GM19239 (cell line): ENCODE data around the gene PYCARD.
A peak's percentile ranks its signal among the peaks of the same experiment; 100 is the strongest.
"Not testable (repeated sequence)": the region's sequence is repeated elsewhere in the genome, so short reads cannot be mapped to it uniquely, and the experiment has no call there.

ENCODE experiments used
- DNase-seq: peaks from one replicate; pipeline ENCODE4 v3.0.0; 2011; ENCODE audit warnings: low spot score; ENCODE audit not compliant: insufficient read length
- FAIRE-seq: peaks from 2 replicates; lab custom pipeline; 2011; peaks lifted over from hg19 to GRCh38; lab: Jason Lieb, UNC

The PYCARD gene

DNA sequence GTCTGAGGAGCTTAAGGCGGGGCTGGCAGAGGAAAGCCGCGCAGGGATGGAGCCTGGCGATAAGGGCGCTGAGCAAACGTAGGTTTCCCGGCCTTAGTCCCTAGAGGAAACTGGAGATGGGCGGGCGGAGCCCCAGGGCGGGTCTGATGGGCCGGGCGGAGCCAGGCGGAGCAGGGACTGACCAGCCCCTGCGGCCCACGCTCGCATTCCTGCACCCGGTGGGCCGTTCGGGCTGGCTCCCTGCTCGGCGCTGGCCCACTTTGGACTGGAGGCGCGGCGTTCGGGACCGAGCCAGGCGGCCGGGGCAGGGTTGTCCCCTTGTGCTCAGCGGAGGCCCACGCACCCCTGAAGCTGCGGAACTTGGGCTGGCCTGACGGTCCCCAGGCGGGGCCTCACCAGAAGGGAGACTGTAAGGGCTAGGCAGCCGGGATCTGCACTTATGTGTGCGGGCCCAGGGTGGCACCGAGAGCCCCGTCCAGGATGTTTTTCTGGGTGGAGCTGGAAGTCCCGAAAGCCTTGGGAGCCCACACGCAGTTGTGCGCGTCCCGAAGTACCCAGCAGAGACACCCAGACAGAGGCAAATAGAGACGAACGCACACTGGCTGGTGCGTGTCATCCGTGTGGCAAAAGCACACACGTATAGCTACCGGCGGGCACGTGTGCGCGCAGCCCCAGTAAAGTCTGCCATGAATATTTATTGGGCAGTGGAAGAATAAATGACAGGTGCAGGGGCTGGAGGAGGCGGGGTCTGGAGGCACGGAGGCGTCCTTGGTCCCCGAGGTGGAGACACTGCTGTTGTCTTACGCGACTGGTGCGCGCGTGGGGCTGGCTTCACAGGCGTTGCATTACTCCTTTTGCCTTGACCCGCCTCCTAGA is 13.0 kb upstream of the PYCARD start:
- no peak for FAIRE-seq
- no peak for DNase-seq

DNA sequence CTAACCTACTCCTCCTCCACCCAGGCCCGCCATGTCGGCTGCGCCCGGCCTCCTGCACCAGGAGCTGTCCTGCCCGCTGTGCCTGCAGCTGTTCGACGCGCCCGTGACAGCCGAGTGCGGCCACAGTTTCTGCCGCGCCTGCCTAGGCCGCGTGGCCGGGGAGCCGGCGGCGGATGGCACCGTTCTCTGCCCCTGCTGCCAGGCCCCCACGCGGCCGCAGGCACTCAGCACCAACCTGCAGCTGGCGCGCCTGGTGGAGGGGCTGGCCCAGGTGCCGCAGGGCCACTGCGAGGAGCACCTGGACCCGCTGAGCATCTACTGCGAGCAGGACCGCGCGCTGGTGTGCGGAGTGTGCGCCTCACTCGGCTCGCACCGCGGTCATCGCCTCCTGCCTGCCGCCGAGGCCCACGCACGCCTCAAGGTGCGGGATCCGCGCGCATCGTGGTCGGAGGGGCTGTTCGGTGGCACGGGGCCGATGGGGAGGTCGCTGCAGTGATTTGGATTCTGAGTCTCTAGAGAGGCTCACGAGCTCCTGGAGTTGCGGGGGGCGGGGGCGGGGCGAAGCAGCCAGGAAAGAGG is 12.2 kb upstream of the PYCARD start:
- FAIRE-seq, result no peak

DNA sequence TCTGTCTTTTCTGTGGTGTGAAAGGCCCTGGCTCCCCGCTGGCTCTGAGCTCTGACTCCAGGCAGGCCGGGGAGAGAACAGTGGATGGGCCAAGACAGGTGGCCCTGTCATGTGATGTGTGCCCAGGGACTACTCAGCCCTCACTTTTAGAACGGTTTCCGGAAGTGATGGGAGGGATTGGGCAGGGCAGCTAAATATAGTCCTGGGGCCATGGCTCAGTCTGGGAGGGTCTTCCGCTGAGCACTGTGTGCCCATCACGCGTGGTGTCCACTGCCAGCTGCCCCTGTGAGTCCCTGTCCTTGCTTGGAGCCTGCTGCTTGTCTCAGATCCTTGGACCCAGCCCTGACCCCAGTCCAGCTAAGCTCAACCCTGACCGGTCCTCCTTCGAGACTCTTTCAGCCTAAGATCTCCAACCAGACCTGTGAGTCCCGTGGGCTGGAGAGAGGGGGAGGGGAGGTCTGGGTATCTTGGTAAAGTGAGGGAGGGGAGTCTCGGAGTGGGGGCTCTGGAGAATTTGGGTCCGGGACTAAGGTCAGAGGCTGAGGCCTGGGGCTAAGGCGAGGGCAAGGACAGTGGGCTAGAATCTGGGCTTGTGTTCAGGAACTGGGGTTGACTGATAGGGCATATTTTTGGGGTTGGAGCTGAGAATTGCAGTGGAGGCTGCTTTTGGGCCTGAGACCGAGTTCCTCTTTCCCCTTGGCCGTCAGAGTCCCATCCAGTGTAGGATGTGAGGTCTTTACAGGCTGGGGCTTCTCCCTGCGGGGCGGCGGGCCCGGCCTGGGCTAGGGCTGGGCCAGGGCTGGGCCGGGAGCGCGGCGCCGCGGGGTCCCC is 11.5 kb upstream of the PYCARD start, which contains the start of gene TRIM72:
TRIM72 (plus strand) TSS at position 243 of the 831 bp plus-strand sequence. CDS start 620 bp downstream, outside the sequence.
- DNase-seq (no peak), FAIRE-seq (no peak)

More for the DNA sequence above, 12.2 kb upstream of the PYCARD start:
- no peak for DNase-seq

DNA sequence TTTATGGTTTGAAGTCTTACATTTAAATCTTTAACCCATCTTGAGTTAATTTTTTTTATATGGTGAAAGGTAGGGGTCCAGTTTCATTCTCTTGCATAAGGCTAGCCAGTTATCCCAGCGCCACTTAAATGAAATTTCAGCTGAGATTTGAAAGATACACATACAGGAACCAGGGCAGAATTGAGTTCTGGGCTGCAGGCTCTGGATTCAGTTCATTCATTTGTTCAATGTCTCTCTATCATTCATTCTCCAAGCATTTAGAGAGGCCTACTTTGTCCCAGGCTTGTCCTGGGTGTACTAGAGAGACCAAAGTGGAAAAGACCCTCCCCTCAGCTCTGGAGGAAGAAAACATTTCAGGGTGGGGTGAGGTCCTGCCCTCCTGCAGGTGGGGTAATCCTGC is 10.8 kb upstream of the PYCARD start:
- no peak for DNase-seq
- FAIRE-seq, result no peak

DNA sequence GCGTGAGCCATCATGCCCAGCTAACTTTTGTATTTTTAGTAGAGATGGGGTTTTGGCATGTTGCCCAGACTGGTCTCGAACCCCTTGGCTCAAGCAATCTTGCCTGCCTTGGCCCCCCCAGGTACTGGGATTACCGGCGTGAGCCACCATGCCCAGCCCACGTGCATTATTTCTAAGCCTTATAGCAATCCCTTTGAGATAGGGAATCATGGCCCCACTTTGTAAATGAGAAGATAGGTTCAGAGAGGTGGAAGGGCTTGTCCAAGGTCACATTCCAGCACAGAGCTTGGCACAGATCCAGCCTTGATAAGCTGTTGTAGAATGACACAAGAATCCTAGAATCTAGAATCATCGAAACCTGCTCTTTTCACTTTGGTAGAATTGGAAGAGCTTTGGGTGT is 4.2 kb upstream of the PYCARD start:
- no peak for FAIRE-seq
- DNase-seq, result no peak

DNA sequence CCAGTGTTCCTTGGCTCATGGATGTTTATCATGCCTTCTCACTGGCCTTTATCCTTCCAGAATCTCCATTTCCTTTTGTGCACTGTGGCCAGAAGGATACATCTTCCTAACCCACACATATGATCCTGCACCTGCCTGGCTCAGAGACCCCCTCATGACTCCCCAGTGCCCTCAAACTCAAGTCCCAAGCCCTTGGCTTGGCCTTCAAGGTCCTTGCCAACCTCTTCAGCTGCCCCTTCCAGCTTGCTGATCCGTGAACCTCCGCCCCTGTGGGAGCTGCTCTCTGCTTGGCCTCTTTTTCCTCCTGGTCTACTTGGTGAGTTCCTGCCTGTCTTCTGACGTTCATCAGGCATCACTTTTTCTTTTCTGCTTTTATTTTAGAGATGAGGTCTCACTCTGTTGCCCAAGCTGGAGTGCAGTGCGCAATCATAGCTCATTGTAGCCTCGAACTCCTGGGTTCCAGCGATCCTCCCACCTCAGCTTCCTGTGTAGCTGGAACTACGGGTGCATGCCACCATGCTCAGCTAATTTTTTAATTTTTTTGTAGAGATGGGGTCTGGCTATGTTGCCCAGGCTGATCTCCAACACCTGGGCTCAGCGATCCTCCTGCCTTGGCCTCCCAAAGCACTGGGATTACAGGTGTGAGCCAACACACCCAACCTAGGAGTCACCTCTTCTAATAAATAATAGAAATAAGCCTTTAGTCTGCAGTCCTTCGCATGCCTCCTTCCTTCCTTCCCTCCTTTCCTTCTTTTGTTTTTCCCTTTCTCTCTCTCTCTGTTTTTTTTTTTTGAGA is 2.5 kb upstream of the PYCARD start:
- FAIRE-seq (no peak), DNase-seq (no peak)

DNA sequence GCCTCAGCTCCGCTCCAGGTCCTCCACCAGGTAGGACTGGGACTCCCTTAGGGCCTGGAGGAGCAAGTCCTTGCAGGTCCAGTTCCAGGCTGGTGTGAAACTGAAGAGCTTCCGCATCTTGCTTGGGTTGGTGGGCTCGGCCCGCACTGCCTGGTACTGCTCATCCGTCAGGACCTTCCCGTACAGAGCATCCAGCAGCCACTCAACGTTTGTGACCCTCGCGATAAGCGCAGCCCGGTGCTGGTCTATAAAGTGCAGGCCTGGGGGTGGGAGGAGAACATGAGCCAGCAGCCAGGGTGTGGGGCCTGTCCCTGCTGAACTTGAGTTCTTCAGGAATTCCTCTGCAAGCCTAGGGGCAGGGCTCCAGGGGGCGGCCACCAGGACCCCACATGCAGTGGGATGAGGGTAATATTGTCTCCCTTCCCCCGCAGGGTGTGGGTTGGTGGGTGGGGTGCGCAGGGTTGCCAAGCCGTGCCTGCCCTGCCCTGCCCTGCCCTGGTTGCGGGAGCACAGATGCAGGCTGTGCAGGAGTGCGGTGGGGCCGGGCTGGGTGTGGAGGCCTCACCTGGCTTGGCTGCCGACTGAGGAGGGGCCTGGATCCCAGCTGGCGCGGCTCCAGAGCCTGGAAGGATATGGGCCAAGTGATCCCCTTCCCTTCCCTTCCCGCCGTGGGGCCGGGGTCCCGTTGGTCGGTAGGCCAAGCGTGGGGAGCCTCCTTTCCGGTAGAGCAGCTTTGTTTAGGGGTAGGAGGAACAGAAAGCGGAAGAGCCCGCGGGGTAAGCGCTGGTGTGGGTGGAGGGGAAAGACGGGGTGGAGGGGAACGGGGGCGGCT is 762 bp downstream of the PYCARD start:
- peak; percentile 72 for FAIRE-seq
- no peak for DNase-seq

DNA sequence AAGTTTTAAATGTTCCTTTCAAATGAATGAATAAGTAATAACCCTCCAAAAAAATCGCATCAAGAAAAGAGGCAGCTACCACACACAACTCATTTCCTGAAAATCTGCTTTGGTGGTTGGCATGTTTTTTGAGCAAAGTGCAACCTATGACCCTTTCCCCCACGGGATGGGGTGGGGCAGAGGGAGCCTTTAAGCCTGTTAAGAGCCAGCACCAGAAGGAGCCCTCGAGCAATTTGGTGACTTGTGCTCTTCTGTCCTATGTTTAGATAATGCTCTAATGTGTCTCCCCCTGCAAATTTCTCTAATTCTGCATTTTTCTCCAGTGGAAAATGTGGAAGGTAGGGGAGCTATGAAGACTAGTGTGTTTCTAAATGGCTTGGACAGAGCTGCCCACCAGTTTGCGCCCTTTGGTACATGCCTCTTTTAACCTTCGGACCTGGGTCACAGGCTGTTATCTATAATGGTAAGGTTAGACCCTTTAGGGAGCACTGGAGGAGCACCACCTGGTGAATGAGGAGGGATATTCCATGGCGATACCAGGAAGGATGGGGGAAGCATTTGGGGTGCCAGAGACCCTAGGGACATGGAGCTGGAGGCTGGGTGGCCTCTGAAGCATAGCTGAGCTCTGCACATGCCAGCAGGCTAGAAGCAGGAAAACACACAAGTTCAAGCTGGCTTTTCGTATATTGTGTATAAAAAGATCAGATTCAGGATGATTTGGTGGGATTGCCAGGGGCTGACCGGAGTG is 1.6 kb downstream of the PYCARD start:
- FAIRE-seq (no peak), DNase-seq (no peak)

DNA sequence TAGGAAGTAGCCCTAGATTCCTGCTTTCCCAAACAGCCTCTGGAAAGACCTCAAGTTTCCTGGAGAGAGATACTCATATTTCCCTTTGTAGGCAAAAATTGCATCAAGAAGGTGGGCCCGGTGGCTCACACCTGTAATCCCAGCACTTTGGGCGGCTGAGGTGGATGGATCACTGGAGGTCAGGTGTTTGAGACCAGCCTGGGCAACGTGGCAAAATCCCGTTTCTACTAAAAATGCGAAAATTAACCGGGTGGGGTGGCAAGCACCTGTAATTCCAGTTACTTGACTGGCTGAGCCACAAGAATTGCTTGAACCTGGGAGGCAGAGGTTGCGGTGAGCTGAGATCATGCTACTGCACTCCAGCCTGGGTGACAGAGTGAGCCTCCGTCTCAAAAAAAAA is 2.4 kb downstream of the PYCARD start:
- not testable (repeated sequence) for DNase-seq, FAIRE-seq

DNA sequence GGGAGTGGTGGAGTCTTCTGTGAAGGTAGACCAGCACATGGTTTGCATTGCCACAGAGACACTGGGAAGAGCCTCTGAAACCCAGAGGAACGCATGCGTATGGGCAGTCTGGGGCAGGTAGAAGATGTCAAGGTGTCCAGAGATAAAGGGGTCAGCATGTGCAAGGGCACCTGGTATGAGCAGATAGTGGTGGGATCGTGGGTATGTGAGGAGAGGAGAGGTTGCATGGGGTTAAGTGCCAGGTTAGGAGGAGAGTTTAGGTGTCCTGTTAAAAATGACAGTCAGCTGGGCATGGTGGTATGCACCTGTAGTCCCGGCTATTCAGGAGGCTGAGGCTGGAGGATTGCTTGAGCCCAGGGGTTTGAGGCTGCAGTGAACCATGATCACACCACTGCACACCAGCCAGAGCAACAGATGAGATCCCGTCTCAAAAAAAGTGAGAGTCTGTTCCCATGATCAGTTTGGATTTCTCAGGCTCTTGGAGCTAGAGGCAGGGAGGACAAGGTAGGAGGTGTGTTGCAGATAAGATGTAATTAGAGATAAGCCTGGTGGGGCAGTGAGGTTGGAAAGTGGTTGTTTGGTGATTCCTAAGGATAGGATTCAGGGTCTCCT is 3.0 kb downstream of the PYCARD start:
- no peak for FAIRE-seq

DNA sequence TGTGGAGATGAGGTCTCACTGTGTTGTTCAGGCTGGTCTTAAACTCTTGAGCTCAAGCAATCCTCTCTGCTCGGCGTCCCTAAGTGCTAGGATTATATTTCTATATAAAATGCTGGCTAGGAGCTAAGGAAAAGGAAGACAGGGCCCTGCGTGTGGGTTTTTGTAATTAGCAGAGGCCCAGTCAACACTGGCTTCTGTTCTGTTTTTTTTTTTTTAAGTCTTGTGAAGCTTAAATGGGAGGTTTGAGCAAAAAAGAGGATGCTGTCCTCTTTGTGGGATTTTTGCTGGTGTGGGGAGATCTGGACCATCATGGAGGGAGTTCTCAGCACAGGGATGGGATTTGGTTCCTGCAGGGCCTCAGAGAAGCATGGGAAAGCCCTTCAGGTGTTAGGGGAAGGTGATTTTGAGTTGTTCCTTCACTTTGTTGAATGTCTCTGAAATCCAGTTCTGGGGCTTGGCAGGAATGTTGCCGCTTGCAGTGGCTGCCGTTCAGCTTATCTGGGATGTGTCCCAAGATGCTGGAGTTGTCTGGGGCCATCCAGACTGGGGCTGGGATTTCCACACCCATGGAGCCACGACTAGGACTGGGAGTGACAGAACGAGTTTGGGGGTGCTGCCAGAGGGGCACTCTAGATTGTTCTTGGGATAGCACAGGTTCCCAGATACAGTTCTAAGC is 4.2 kb downstream of the PYCARD start:
- DNase-seq, result no peak
- FAIRE-seq, result no peak

More for the DNA sequence above, 3.0 kb downstream of the PYCARD start:
- DNase-seq, result no peak

DNA sequence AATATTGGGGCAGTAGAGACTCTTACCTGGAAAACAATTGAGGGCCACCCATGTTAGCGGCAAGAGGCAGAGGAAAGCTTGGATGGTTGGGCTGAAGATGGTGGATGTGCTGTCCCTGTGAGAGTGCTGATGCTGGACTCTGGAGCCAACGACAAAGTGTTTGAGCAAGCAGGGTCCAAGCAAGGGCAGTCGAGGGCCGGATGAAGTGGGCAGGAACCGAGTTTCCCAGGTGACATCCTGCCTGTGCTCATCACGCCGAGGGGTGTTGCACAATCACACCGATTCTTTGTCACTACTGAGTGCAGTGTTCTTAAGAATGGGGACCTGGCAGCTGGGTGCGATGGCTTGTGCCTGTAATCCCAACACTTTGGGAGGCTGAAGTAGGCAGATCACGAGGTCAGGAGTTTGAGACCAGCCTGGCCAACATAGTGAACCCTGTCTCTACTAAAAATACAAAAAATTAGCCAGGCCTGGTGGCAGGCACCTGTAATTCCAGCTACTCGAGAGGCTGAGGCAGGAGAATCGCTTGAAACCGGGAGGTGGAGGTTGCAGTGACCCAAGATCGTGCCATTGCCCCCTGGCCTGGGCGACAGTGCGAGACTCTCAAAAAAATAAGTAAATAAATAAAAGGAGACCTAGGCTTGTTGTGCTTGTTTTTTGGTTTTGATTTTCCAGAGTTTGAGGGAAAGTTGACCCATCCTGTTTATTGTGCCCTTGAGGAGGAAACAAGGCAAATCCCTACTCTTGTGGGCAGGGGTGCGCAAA is 6.1 kb downstream of the PYCARD start:
- FAIRE-seq, result no peak
- no peak for DNase-seq

DNA sequence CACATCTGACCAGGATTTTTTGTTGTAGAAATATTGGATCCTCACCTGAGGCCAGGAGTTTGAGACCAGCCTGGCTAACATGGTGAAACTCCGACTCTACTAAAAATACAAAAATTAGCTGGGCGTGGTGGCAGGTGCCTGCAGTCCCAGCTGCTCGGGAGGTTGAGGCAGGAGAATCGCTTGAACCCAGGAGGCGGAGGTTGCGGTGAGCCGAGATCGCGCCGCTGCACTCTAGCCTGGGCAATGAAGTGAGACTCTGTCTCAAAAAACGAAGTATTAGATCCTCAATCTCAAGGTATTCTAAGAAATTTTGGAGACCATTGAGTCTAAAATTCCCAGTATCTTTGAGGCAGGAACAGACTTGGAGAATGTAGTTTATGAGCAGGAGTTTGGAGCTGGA is 6.7 kb downstream of the PYCARD start:
- DNase-seq, FAIRE-seq: not testable (repeated sequence)

DNA sequence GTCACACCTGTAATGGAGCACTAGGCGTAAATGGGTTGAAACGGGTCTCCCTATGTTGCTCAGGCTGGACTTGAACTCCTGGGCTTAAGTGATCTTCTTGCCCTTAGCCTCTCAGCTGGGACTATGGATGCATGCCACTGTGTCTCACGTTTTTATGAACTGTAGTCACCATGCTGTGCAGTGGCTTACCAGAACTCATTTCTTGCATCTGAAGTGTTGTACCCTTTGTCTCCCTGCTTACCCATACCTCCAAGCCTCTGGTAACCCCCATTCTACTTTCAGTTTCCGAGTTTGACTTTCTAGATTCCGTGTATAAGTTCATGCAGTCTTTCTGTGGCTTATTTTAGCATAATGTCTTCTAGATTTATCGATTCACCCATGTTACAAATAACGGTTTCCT is 7.7 kb downstream of the PYCARD start:
- FAIRE-seq (peak; percentile 75), DNase-seq (no peak)

DNA sequence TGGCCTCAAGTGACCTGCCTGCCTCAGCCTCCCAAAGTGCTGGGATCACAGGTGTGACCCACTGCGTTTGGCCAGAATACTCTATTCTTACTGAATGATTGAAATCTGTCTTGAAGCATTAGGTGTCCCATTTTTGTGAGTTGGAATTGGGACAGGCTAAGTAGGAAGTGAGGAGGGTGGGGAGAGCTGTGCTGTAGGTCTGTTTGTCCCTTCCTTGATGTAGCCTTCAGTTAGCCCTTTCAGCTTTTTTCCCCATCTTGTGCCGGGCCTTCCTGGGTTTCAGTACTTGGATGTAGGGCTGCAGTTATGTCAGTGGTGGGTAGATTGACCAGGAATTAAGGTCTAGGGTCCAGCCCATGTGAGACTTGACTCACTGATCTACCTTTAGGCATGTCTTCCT is 8.7 kb downstream of the PYCARD start:
- FAIRE-seq, result no peak

DNA sequence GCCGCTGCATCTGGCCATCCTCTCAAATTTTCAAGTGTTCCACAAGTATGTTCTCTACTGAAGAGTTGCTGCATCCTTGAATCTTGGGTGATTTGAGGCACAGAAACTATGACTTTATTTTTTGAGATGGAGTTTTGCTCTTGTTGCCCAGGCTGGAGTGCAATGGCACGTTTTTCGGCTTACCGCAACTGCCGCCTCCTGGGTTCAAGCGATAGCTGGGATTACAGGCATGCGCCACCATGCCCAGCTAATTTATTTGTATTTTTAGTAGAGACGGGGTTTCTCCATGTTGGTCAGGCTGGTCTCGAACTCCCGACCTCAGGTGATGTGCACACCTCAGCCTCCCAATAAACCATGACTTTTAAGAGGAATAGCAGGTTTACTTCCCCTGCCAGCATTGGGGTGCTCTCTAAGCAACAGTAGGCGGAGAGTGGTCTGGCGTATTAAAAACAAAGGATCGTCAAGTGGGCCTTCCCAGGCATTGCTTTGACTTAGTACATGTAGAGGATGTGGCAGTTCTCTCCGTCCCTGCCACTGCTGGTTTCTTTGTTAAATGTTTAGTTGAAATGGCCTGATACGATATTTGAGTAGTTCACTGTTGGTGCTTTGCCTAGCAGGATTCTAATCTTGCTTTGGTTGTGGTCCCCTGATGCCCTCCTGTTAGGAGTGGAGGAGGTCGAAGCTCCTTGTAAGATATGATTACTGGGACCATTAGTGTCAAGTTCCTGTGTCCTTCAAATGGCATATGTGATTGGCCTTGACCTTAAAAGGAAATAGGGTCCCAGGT is 9.5 kb downstream of the PYCARD start:
- DNase-seq (no peak), FAIRE-seq (no peak)

More for the DNA sequence above, 8.7 kb downstream of the PYCARD start:
- DNase-seq, result no peak
